H1 (cell line): Measurements from ENCODE around the gene UTS2R. TPM values are rescaled to one million over a fixed set of nuclear protein-coding genes. Genes with fewer than 3 reads are reported as not detected.

Experiments used
- CHD2 ChIP-seq: IDR thresholded peaks from 2 replicates; pipeline ENCODE4 v1.6.1; 2012; ENCODE audit warnings: low read length, improper control_type of control experiment
- EP300 ChIP-seq, 2 experiments: IDR thresholded peaks; 1 replicate in 1 of 2; 2 replicates in 1 of 2; pipeline ENCODE4 v1.6.1; 2011 to 2012; ENCODE audit warnings: low read depth in 2 of 2, low read length in 2 of 2, mild to moderate bottlenecking in 2 of 2, borderline replicate concordance in 1 of 2, inconsistent platforms in 1 of 2, moderate library complexity in 1 of 2
- FOSL1 ChIP-seq: IDR thresholded peaks from 2 replicates; pipeline ENCODE4 v1.6.1; 2011; ENCODE audit warnings: mild to moderate bottlenecking, low read depth, low read length, moderate library complexity; ENCODE audit not compliant: insufficient read depth
- GABPA ChIP-seq: IDR thresholded peaks from 2 replicates; pipeline ENCODE4 v1.6.1; 2011; ENCODE audit warnings: mild to moderate bottlenecking, low read length, moderate library complexity, borderline replicate concordance; ENCODE audit not compliant: insufficient read depth
- RBBP5 ChIP-seq: IDR thresholded peaks from 2 replicates; pipeline ENCODE4 v1.7.1; 2012; ENCODE audit warnings: low read depth, mild to moderate bottlenecking, inconsistent platforms, low read length, moderate library complexity, borderline replicate concordance
- SRF ChIP-seq: IDR thresholded peaks from 2 replicates; pipeline ENCODE4 v1.6.1; 2011; ENCODE audit warnings: mild to moderate bottlenecking, low read depth, low read length, moderate library complexity
- polyA plus RNA-seq, 7 experiments: library from polyadenylated mRNA; depleted of rRNA in 3 of 7; stranded (reverse) in 5 of 7; unstranded in 2 of 7; fragments of >200 nt in 5 of 7; fragments of 200-250 nt in 2 of 7; gene quantifications; 1 replicate in 5 of 7; 2 replicates in 1 of 7; 4 replicates in 1 of 7; pipeline versions ENCODE4 v1.2.1 to v1.2.3, GENCODE V29; 2011 to 2013; ENCODE audit warnings: missing spikeins in 2 of 7, mixed read lengths in 2 of 7
- total RNA-seq: library from RNA; stranded (reverse); fragmentation: NEBNext Ultra II Directional; extraction: Animal tissue kit (Norgen Biotek cat#: 25700); gene quantifications from 2 replicates; pipeline ENCODE4 v1.2.1, GENCODE V29; 2021
- TF ChIP-seq, protein P1 (sequence below): fragments of 300-600 bp; sonication (generic); IDR thresholded peaks from 2 replicates; pipeline ENCODE4 v1.7.1; 2012; ENCODE audit warnings: low read length, moderate library complexity, mild to moderate bottlenecking, inconsistent platforms; ENCODE audit not compliant: insufficient replicate concordance
- TF ChIP-seq, protein P2 (sequence below): IDR thresholded peaks from 2 replicates; pipeline ENCODE4 v1.6.1; 2012; ENCODE audit warnings: low read length, inconsistent platforms
- TF ChIP-seq, protein P3 (sequence below): IDR thresholded peaks from 2 replicates; pipeline ENCODE4 v1.6.1; 2012; ENCODE audit warnings: inconsistent platforms

UTS2R gene
- total and polyA plus RNA-seq, 2 of the 8 experiments (the other 6 are each of a cell fraction or from before 2014, with no cell fraction given) = 0.27 TPM; not detected in 1

DNA sequence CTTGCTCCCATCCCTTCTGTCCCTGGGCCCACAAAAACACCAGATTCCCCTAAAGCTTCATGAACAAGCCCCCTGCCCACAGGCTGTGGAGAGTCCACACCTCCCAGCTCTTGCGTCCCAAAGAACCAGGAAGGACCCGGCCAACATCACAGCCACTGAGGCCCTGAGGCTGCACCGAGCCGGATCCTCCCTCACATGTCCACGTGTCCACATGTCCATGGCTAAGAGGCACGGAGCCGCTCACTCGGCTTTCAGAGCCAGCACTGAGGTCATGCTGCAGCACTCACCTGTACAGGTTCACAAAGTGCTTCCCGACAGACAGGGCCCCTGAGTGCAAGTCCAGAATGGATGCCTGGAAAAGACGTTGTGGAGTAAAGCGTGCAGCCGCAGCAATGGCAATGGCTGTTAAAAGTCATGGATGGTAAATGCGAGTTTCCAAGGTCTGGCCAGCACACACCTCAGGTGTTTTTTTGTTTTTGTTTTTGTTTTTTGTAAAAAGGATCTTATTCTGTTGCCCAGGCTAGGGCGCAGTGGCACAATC lies 34.6 kb downstream of the UTS2R start (continued):
- TF ChIP-seq, protein P1, sequence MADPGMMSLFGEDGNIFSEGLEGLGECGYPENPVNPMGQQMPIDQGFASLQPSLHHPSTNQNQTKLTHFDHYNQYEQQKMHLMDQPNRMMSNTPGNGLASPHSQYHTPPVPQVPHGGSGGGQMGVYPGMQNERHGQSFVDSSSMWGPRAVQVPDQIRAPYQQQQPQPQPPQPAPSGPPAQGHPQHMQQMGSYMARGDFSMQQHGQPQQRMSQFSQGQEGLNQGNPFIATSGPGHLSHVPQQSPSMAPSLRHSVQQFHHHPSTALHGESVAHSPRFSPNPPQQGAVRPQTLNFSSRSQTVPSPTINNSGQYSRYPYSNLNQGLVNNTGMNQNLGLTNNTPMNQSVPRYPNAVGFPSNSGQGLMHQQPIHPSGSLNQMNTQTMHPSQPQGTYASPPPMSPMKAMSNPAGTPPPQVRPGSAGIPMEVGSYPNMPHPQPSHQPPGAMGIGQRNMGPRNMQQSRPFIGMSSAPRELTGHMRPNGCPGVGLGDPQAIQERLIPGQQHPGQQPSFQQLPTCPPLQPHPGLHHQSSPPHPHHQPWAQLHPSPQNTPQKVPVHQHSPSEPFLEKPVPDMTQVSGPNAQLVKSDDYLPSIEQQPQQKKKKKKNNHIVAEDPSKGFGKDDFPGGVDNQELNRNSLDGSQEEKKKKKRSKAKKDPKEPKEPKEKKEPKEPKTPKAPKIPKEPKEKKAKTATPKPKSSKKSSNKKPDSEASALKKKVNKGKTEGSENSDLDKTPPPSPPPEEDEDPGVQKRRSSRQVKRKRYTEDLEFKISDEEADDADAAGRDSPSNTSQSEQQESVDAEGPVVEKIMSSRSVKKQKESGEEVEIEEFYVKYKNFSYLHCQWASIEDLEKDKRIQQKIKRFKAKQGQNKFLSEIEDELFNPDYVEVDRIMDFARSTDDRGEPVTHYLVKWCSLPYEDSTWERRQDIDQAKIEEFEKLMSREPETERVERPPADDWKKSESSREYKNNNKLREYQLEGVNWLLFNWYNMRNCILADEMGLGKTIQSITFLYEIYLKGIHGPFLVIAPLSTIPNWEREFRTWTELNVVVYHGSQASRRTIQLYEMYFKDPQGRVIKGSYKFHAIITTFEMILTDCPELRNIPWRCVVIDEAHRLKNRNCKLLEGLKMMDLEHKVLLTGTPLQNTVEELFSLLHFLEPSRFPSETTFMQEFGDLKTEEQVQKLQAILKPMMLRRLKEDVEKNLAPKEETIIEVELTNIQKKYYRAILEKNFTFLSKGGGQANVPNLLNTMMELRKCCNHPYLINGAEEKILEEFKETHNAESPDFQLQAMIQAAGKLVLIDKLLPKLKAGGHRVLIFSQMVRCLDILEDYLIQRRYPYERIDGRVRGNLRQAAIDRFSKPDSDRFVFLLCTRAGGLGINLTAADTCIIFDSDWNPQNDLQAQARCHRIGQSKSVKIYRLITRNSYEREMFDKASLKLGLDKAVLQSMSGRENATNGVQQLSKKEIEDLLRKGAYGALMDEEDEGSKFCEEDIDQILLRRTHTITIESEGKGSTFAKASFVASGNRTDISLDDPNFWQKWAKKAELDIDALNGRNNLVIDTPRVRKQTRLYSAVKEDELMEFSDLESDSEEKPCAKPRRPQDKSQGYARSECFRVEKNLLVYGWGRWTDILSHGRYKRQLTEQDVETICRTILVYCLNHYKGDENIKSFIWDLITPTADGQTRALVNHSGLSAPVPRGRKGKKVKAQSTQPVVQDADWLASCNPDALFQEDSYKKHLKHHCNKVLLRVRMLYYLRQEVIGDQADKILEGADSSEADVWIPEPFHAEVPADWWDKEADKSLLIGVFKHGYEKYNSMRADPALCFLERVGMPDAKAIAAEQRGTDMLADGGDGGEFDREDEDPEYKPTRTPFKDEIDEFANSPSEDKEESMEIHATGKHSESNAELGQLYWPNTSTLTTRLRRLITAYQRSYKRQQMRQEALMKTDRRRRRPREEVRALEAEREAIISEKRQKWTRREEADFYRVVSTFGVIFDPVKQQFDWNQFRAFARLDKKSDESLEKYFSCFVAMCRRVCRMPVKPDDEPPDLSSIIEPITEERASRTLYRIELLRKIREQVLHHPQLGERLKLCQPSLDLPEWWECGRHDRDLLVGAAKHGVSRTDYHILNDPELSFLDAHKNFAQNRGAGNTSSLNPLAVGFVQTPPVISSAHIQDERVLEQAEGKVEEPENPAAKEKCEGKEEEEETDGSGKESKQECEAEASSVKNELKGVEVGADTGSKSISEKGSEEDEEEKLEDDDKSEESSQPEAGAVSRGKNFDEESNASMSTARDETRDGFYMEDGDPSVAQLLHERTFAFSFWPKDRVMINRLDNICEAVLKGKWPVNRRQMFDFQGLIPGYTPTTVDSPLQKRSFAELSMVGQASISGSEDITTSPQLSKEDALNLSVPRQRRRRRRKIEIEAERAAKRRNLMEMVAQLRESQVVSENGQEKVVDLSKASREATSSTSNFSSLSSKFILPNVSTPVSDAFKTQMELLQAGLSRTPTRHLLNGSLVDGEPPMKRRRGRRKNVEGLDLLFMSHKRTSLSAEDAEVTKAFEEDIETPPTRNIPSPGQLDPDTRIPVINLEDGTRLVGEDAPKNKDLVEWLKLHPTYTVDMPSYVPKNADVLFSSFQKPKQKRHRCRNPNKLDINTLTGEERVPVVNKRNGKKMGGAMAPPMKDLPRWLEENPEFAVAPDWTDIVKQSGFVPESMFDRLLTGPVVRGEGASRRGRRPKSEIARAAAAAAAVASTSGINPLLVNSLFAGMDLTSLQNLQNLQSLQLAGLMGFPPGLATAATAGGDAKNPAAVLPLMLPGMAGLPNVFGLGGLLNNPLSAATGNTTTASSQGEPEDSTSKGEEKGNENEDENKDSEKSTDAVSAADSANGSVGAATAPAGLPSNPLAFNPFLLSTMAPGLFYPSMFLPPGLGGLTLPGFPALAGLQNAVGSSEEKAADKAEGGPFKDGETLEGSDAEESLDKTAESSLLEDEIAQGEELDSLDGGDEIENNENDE = no peak
- TF ChIP-seq GABPA = no peak
- no peak for TF ChIP-seq FOSL1
- TF ChIP-seq EP300 (IDR thresholded peaks at IDR 0.05; ENCODE audit: borderline replicate concordance in 1 of 2, low read depth in 2 of 2, low read length in 2 of 2) = no peak
- TF ChIP-seq, protein P2, sequence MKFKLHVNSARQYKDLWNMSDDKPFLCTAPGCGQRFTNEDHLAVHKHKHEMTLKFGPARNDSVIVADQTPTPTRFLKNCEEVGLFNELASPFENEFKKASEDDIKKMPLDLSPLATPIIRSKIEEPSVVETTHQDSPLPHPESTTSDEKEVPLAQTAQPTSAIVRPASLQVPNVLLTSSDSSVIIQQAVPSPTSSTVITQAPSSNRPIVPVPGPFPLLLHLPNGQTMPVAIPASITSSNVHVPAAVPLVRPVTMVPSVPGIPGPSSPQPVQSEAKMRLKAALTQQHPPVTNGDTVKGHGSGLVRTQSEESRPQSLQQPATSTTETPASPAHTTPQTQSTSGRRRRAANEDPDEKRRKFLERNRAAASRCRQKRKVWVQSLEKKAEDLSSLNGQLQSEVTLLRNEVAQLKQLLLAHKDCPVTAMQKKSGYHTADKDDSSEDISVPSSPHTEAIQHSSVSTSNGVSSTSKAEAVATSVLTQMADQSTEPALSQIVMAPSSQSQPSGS = no peak
- TF ChIP-seq, protein P3, sequence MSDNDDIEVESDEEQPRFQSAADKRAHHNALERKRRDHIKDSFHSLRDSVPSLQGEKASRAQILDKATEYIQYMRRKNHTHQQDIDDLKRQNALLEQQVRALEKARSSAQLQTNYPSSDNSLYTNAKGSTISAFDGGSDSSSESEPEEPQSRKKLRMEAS = no peak
- no peak for TF ChIP-seq RBBP5
- TF ChIP-seq SRF = no peak
- TF ChIP-seq CHD2 = no peak
